ENCODE results near the gene AHRR. TPM values are rescaled to one million over a fixed set of nuclear protein-coding genes. Genes with fewer than 3 reads are reported as not detected.
A peak's percentile ranks its signal among the peaks of the same experiment; 100 is the strongest.

Gene AHRR
- total RNA-seq, 2 donors from 2014 or later = 0.12 to 0.30 TPM

GRCh38 chr5:377326-377981 lies 55.9 kb downstream of the AHRR start:
- no peak for TF ChIP-seq CTCF (IDR thresholded peaks at IDR 0.05)
- Histone ChIP-seq H3K36me3 (no peaks in the 10 kb centered on the region), H3K27ac (no peak overlapping the region), H3K4me1 (peaks cover 0 to 14% of the 10 kb centered on the region in 2 donors), H3K9me3 (peaks cover 0 to 6% of the 10 kb centered on the region in 2 donors), H3K27me3 (peaks cover 0 to 3% of the 10 kb centered on the region in 2 donors), H3K4me3 (no peak overlapping the region)
- DNase-seq (ENCODE audit: low spot score) = peak; percentile 32

- Histone ChIP-seq H3K27ac (no peak overlapping the region), H3K36me3 (no peaks in the 10 kb centered on the region), H3K9me3 (peaks cover 0 to 6% of the 10 kb centered on the region in 2 donors), H3K4me1 (peaks cover 0 to 9% of the 10 kb centered on the region in 2 donors), H3K27me3 (peaks cover 0 to 3% of the 10 kb centered on the region in 2 donors), H3K4me3 (no peak overlapping the region)
- TF ChIP-seq CTCF (IDR thresholded peaks at IDR 0.05) = no peak
- peak; percentile 46 for DNase-seq (ENCODE audit: low spot score)
These were observed 56.9 kb downstream of the AHRR start for GRCh38 chr5:378301-378891.

DNA sequence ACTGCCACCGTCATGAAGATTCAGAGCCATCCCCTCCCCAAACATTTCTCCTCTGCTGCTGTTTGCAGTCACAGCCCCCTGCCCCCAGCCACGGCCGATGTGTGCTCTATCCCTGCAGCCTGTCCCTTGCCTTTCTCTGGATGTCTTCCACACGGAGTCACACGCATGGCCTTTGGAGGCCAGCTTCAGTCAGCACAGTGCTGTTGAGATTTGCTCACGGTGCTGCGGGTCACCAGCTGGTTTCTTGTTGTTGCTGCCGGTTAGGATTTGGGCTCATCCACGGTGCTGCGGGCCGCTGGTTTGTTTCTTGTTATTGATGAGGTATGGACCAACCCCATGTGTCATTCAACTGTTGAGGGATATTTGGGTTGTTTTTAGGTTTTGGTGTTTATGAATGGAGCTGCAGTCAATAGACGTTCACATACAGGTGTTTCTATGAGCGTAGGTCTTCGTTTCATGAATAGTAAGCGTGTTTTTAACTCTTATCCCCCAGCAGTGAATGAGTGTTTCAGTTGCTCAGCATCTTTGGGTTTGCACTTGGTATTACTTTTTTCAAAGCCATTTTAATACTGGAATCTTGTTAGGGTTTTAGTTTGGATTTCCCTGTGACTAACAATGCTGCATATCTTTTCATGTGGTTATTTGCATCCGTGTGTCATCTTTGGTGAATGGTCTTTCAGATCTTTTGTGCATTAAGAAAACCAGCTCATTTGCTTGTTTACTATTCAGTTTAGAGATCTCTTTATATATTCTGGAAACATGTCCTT lies 57.6 kb downstream of the AHRR start:
- no peak for TF ChIP-seq CTCF (IDR thresholded peaks at IDR 0.05)
- DNase-seq (ENCODE audit: low spot score) = peak; percentile 28
- H3K9me3 ChIP-seq = peaks cover 0 to 6% of the 10 kb centered on the region in 2 donors
- H3K4me1 ChIP-seq = peaks cover 0 to 3% of the 10 kb centered on the region in 2 donors
- peaks cover 0 to 3% of the 10 kb centered on the region in 2 donors for H3K27me3 ChIP-seq
- H3K4me3 ChIP-seq = no peak overlapping the region
- H3K27ac ChIP-seq = no peak overlapping the region
- no peaks in the 10 kb centered on the region for H3K36me3 ChIP-seq

DNA sequence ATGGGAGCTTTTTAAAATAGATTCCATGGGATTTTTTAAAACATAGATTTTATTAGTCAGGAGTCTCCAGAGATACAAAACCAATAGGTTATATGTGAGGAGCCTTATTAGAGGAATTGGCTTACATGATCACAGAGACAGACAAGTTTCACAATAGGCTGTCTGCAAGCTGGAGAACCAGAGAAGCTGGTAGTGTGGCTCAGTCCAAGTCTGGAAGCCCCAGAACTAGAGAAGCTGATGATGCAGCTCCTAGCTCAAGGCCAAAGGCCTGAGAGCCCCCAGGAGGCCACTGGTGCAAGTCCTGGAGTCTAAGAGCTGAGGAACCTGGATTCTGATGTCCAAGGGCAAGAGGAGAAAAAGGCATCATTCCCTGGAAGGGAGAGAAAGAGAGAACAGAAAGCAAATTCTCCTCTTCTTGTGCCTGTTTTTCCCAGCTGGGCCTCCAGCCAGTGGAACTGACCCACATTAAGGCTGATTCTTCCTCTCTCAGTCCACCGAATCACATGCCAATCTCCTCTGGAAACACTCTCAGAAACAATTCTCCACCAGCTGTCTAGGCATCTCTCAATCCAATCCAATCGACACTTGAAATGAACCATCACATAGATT lies 59.3 kb downstream of the AHRR start:
- TF ChIP-seq CTCF (IDR thresholded peaks at IDR 0.05) = no peak
- Histone ChIP-seq H3K4me1 (no peaks in the 10 kb centered on the region), H3K9me3 (peaks cover 0 to 18% of the 10 kb centered on the region in 2 donors), H3K27ac (no peak overlapping the region), H3K4me3 (no peak overlapping the region), H3K27me3 (no peaks in the 10 kb centered on the region), H3K36me3 (no peaks in the 10 kb centered on the region)
- DNase-seq (ENCODE audit: low spot score) = peak; percentile 48

GRCh38 chr5:383066-383465 lies 61.6 kb downstream of the AHRR start:
- TF ChIP-seq CTCF (IDR thresholded peaks at IDR 0.05) = no peak
- no peak overlapping the region for H3K27ac ChIP-seq
- no peak overlapping the region for H3K4me3 ChIP-seq
- H3K27me3 ChIP-seq = no peaks in the 10 kb centered on the region
- H3K4me1 ChIP-seq = no peaks in the 10 kb centered on the region
- peaks cover 0 to 21% of the 10 kb centered on the region in 2 donors for H3K9me3 ChIP-seq
- H3K36me3 ChIP-seq = no peaks in the 10 kb centered on the region
- no peak for DNase-seq (ENCODE audit: low spot score)
